ENCODE results near the gene GRIK4.

The GRIK4 gene

DNA sequence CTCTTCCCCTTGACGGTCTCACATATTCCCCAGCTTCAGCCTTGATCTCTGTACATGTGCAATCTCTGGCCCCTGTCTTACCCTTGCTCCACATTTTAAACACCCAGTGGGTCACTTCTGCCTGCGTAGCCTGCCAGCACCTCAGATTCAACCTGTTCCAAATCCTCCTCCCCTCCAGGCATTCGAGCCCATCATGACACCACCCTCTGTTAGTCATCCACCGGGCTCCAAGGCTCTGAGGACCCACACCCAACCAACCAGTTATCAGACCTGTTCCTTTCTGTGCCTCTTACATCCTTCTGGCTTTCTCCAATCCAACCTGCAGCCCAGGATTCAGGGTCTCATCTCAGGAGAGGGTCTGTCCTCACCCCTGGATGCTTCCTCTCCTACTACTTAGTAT lies 392.6 kb downstream of the GRIK4 start:
- Histone ChIP-seq H3K27me3 (ENCODE audit: control insufficient read depth, insufficient read depth, low read length) (no peaks in the 10 kb centered on the region), H3K36me3 (ENCODE audit: control insufficient read depth, insufficient read depth, low read length) (no peaks in the 10 kb centered on the region), H3K4me3 (ENCODE audit: low read length) (no peak overlapping the region), H3K4me1 (ENCODE audit: control insufficient read depth, insufficient read depth, low read length) (no peaks in the 10 kb centered on the region), H3K9me3 (ENCODE audit: control insufficient read depth, low read length) (no peaks in the 10 kb centered on the region), H3K9ac (ENCODE audit: low read length) (no peak overlapping the region)

DNA sequence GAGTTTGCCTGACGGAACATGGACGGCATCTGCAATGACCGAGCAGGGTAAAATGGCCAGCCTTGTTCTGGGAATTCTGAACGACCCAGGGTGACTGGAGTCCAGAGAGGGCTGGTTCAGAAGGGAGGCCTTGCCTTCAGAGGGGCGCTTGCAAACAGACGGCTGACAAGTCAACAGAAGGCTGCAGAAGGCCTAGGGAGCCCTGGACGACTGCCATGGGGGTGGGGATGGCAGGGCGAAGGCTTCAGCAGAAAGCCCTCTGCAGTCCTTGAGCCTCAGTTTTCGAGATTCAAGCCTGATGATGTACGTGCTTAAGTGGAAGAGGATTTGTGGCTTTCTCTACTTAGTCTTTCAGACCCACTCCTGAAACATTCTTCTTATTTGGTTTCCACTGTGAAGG lies 395.2 kb downstream of the GRIK4 start:
- Histone ChIP-seq H3K4me3 (ENCODE audit: low read length) (no peak overlapping the region), H3K36me3 (ENCODE audit: control insufficient read depth, insufficient read depth, low read length) (no peaks in the 10 kb centered on the region), H3K4me1 (ENCODE audit: control insufficient read depth, insufficient read depth, low read length) (no peaks in the 10 kb centered on the region)

DNA sequence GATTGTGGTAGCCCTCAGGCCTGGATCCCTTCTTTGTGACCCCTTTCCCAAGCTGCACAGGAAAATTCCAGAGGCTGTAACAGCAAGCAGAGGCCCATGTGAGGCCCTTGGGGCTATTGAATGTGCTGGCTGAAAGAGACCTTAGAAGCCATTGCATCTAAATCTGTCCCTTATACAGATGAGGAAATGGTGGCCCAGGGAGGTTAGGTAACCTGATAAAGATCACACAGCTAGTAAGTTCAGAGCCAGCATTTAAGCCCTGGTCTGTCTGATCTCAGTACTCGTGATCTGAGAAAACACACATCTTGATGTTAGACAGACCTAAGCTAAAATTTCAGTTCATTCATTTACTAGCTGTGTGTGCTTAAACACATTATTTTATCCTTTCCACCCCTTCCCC lies 396.4 kb downstream of the GRIK4 start:
- H3K9ac ChIP-seq (ENCODE audit: low read length) = no peak overlapping the region
- no peak overlapping the region for H3K4me3 ChIP-seq (ENCODE audit: low read length)
- H3K36me3 ChIP-seq (ENCODE audit: control insufficient read depth, insufficient read depth, low read length) = no peaks in the 10 kb centered on the region
- no peaks in the 10 kb centered on the region for H3K9me3 ChIP-seq (ENCODE audit: control insufficient read depth, low read length)
- no peaks in the 10 kb centered on the region for H3K27me3 ChIP-seq (ENCODE audit: control insufficient read depth, insufficient read depth, low read length)
- no peaks in the 10 kb centered on the region for H3K4me1 ChIP-seq (ENCODE audit: control insufficient read depth, insufficient read depth, low read length)

More for the DNA sequence above, 395.2 kb downstream of the GRIK4 start:
- no peaks in the 10 kb centered on the region for H3K9me3 ChIP-seq (ENCODE audit: control insufficient read depth, low read length)
- no peak overlapping the region for H3K9ac ChIP-seq (ENCODE audit: low read length)
- no peaks in the 10 kb centered on the region for H3K27me3 ChIP-seq (ENCODE audit: control insufficient read depth, insufficient read depth, low read length)

DNA sequence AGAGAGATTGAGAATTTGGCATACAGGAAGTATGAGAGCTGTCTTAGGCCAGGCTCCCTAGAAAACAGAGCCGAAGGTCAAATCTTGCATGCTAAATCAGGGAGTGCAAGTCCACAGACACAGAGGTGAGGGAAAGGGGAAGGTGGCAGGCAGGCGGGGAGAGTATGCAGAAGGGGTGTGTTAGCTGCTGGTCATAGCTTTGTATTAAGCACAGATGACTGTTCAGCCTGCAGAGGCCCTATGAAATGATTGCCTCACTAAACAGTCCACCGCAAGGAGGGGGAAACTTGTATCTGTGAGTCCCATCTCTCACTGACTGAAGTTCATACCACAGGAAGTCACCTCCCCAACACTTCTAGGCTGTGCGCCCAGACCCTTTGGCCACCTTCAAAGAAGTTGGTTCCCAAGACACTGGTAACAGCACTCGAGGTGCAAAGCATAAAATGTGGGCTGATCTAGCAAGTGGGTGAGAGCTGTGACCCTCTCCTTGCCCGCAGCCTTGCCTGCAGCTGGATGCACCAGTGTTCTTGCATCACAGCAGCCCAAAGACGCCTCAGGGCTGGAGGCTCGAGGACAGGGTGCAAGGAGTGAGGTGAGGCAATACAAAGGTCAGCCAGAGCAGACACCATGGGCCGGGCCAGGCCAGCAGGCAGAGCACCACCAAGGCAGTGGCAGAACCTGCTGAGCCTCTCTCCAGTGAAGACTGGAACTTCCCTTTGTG lies 397.1 kb downstream of the GRIK4 start:
- H3K36me3 ChIP-seq (ENCODE audit: control insufficient read depth, insufficient read depth, low read length) = no peaks in the 10 kb centered on the region
- no peaks in the 10 kb centered on the region for H3K9me3 ChIP-seq (ENCODE audit: control insufficient read depth, low read length)
- no peaks in the 10 kb centered on the region for H3K27me3 ChIP-seq (ENCODE audit: control insufficient read depth, insufficient read depth, low read length)
- H3K4me1 ChIP-seq (ENCODE audit: control insufficient read depth, insufficient read depth, low read length) = no peaks in the 10 kb centered on the region
- no peak overlapping the region for H3K4me3 ChIP-seq (ENCODE audit: low read length)
- H3K9ac ChIP-seq (ENCODE audit: low read length) = no peak overlapping the region

DNA sequence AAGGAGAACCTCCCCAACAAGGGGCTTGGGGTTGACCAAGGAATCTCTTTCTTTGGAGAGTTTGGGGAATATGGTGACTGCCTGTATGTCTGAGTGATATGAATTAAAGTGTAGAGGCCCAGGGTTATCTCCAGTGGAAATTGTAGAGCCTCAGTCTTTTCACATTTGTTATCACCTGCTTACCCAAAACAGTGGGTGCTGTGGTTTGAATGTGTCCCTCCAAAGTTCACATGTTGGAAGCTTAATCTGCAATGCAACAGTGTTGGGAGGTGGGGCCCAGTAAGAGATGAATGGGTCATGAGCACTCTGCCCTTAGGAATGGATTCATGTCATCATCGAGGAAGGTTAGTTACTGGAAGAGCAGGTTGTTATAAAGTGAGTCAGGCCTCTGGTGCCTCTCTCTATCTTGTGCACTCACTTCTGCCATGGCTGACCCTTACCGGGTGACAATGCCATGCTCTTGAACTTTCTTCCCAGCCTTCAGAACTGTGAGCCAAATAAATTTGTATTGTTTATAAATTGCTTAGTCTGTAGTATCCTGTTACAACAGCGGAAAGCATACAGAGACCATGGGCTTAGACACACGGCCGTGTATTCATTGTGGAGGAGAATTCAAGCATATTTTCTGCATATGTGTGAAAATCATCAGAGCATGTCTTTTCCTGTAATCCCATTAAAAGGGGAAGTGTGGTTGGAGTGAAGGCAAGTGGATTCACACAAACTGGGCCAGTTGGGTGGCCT lies 398.3 kb downstream of the GRIK4 start:
- no peaks in the 10 kb centered on the region for H3K27me3 ChIP-seq (ENCODE audit: control insufficient read depth, insufficient read depth, low read length)
- no peak overlapping the region for H3K4me3 ChIP-seq (ENCODE audit: low read length)
- no peaks in the 10 kb centered on the region for H3K4me1 ChIP-seq (ENCODE audit: control insufficient read depth, insufficient read depth, low read length)
- H3K9ac ChIP-seq (ENCODE audit: low read length) = no peak overlapping the region
- H3K9me3 ChIP-seq (ENCODE audit: control insufficient read depth, low read length) = no peaks in the 10 kb centered on the region
- no peaks in the 10 kb centered on the region for H3K36me3 ChIP-seq (ENCODE audit: control insufficient read depth, insufficient read depth, low read length)

DNA sequence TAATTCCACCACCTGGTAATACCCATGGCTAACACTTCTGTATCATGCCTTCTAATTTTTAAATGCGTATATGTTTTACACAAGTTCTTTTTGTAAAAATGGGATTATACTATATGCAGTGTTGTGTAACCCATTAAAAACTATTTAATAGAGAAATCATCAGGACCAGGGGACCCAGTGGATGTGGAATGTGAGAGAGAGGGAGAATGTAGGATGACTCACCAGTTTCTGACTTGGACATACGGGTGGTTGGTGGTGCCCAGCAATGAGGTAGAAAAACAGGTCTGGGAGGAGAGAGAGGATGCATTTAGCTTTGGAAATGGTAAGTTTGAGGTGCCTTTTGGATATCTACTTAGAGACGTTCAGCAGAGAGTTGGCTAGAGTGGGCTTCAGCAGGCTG lies 400.4 kb downstream of the GRIK4 start:
- Histone ChIP-seq H3K9me3 (ENCODE audit: control insufficient read depth, low read length) (no peaks in the 10 kb centered on the region), H3K36me3 (ENCODE audit: control insufficient read depth, insufficient read depth, low read length) (no peaks in the 10 kb centered on the region), H3K4me1 (ENCODE audit: control insufficient read depth, insufficient read depth, low read length) (no peaks in the 10 kb centered on the region), H3K27me3 (ENCODE audit: control insufficient read depth, insufficient read depth, low read length) (no peaks in the 10 kb centered on the region), H3K4me3 (ENCODE audit: low read length) (no peak overlapping the region), H3K9ac (ENCODE audit: low read length) (no peak overlapping the region)

DNA sequence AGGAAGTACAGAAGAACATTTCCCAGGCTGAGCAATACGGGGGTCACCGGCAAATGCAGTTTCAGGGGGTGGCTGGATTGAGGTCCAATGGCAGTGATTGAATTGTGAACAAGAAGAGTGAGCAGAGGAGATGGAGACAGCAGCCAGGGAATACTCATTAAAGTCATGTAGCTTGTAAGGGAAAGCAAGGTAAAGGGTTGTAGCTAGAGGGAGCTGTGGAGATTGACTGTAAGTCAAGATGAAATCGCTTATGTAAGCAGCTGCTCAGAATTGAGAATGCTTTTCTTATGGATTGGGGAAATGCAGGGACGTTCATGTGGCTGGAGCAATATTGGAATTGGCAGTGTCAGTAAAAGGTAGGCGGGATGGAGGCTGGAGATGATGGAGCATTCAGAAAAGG lies 401.0 kb downstream of the GRIK4 start:
- Histone ChIP-seq H3K4me3 (ENCODE audit: low read length) (no peak overlapping the region), H3K4me1 (ENCODE audit: control insufficient read depth, insufficient read depth, low read length) (no peaks in the 10 kb centered on the region), H3K9me3 (ENCODE audit: control insufficient read depth, low read length) (no peaks in the 10 kb centered on the region), H3K36me3 (ENCODE audit: control insufficient read depth, insufficient read depth, low read length) (no peaks in the 10 kb centered on the region), H3K9ac (ENCODE audit: low read length) (no peak overlapping the region), H3K27me3 (ENCODE audit: control insufficient read depth, insufficient read depth, low read length) (no peaks in the 10 kb centered on the region)

DNA sequence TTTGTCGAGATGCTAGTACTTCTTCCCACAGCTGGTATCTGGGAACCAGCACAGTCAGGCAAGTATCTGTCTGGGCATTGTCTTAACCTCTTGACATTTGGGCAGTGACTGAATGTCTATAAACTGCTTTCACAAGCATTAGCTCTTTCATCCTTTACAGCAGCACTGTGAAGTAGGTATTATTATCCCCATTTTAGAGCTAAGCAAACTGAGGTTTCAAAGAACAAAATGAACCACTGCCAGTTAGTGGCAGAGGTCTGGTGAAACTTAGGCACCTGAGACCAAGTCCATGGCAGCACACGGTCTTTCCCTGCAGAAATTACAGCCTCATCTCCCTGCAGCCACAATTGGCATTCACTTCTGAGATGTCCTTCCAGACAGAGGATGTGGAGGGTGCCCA lies 401.4 kb downstream of the GRIK4 start:
- Histone ChIP-seq H3K27me3 (ENCODE audit: control insufficient read depth, insufficient read depth, low read length) (no peaks in the 10 kb centered on the region), H3K4me1 (ENCODE audit: control insufficient read depth, insufficient read depth, low read length) (no peaks in the 10 kb centered on the region), H3K4me3 (ENCODE audit: low read length) (no peak overlapping the region), H3K9ac (ENCODE audit: low read length) (no peak overlapping the region), H3K9me3 (ENCODE audit: control insufficient read depth, low read length) (no peaks in the 10 kb centered on the region), H3K36me3 (ENCODE audit: control insufficient read depth, insufficient read depth, low read length) (no peaks in the 10 kb centered on the region)

DNA sequence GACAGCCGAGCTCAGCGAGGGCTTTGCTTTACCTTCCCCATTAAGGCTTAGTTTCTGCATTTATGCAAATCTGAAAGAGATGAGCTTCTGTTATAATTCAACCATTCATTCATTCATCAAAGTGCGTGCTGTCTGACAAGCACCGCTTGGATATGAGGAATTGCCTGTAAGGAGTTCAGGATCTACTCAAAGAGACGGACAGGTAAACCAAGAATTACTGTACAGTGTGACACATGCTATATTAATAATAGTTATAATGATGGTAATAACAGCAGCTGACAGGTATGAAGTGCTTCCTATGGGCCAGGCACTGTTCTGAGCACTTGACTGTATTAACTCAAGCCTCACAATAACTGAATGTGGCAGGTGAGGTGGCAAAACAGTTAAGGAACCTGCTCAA lies 402.5 kb downstream of the GRIK4 start:
- Histone ChIP-seq H3K36me3 (ENCODE audit: control insufficient read depth, insufficient read depth, low read length) (no peaks in the 10 kb centered on the region), H3K27me3 (ENCODE audit: control insufficient read depth, insufficient read depth, low read length) (no peaks in the 10 kb centered on the region), H3K9ac (ENCODE audit: low read length) (no peak overlapping the region), H3K4me1 (ENCODE audit: control insufficient read depth, insufficient read depth, low read length) (no peaks in the 10 kb centered on the region), H3K4me3 (ENCODE audit: low read length) (no peak overlapping the region), H3K9me3 (ENCODE audit: control insufficient read depth, low read length) (no peaks in the 10 kb centered on the region)

DNA sequence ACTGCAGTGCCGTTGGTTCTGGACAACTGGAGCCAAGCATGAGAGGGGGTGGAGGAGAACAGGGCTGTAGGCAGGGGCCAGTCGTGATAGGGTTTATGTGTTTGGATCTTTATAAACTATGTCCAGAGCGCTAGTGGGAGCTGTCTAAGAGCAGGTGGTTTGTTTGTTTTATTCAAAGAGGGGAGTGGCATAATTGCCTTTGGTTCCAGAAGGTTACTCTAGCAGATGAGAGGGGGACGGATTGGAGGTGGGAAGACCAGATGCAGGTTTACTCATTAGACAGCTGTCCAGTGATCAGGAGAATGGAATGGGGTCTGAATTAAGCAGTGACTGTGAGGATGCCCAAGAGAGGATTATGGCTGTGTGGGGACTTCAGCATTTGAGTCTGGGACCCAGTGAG lies 403.1 kb downstream of the GRIK4 start:
- Histone ChIP-seq H3K9me3 (ENCODE audit: control insufficient read depth, low read length) (no peaks in the 10 kb centered on the region), H3K4me3 (ENCODE audit: low read length) (no peak overlapping the region), H3K27me3 (ENCODE audit: control insufficient read depth, insufficient read depth, low read length) (no peaks in the 10 kb centered on the region), H3K9ac (ENCODE audit: low read length) (no peak overlapping the region), H3K4me1 (ENCODE audit: control insufficient read depth, insufficient read depth, low read length) (no peaks in the 10 kb centered on the region), H3K36me3 (ENCODE audit: control insufficient read depth, insufficient read depth, low read length) (no peaks in the 10 kb centered on the region)

DNA sequence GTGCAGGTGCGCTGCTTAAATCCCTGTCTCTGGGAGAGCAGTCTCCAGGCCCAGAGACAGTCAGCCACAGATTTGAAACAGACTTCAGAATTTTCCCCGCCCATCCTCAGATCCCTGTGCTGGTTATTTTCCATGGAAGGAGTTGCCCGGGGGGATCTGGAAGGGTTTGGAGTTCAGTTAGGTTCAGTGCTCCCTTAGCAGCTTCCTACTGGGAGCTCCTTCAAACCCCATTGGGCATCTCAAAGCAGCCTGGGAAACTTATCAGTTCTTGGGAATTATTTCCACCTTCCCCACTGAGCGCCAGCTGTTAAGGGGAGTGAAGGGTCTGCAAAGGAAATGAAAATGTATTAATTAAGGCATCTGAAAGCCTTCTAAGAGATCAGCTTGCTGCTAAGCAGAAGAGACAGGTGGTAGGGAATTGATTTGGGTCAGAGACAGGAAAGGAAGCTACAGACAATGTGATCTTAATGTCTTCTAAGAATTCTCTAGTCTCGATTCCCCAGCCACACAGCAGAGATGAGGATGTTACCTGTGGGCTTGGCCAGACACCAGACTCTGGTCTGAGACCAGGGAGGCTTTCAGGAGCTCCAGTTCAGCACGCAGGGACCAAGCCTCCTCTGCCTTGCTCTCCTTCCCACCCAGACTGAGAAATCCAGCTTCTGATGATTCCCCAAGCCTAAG lies 406.2 kb downstream of the GRIK4 start:
- no peak overlapping the region for H3K4me3 ChIP-seq (ENCODE audit: low read length)
- no peaks in the 10 kb centered on the region for H3K36me3 ChIP-seq (ENCODE audit: control insufficient read depth, insufficient read depth, low read length)
- H3K9me3 ChIP-seq (ENCODE audit: control insufficient read depth, low read length) = no peaks in the 10 kb centered on the region
- H3K4me1 ChIP-seq (ENCODE audit: control insufficient read depth, insufficient read depth, low read length) = no peaks in the 10 kb centered on the region
- no peaks in the 10 kb centered on the region for H3K27me3 ChIP-seq (ENCODE audit: control insufficient read depth, insufficient read depth, low read length)
- no peak overlapping the region for H3K9ac ChIP-seq (ENCODE audit: low read length)

DNA sequence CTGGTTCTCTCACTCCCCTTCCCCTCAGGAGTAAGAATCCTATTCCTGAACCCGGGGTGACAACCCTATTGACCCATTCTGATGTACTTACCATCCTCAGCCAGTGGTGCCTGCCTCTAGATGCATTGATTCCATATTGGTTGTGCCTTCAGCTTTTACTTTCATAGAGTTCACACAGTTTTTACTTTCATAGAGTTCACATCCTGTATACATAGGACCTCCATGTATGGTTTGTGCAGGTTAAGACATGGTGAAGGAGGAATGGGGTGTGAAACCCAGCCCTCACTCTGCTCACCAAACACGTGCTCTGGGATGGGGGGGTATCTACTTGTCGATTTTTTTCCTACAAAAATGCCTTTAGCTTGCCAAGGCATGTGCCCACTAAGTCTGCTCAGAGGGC lies 406.7 kb downstream of the GRIK4 start:
- H3K4me1 ChIP-seq (ENCODE audit: control insufficient read depth, insufficient read depth, low read length) = no peaks in the 10 kb centered on the region
- H3K36me3 ChIP-seq (ENCODE audit: control insufficient read depth, insufficient read depth, low read length) = no peaks in the 10 kb centered on the region
- no peaks in the 10 kb centered on the region for H3K9me3 ChIP-seq (ENCODE audit: control insufficient read depth, low read length)
- H3K9ac ChIP-seq (ENCODE audit: low read length) = no peak overlapping the region
- no peaks in the 10 kb centered on the region for H3K27me3 ChIP-seq (ENCODE audit: control insufficient read depth, insufficient read depth, low read length)
- H3K4me3 ChIP-seq (ENCODE audit: low read length) = no peak overlapping the region
